Activated T-helper 9 cell treated with anti-CD3 and anti-CD28 coated beads, Interleukin-2, amount 50 U/mL, for 16 hours (primary cell): ENCODE measurements around the gene CDRT4.
A peak's percentile ranks its signal among the peaks of the same experiment; 100 is the strongest.
"Not testable (repeated sequence)": the region's sequence is repeated elsewhere in the genome, so short reads cannot be mapped to it uniquely, and the experiment has no call there.

Experiments
- DNase-seq: peaks from one replicate; pipeline ENCODE4 v3.0.0-alpha.2; 2020; ENCODE audit warnings: low read depth

CDRT4 gene

DNA sequence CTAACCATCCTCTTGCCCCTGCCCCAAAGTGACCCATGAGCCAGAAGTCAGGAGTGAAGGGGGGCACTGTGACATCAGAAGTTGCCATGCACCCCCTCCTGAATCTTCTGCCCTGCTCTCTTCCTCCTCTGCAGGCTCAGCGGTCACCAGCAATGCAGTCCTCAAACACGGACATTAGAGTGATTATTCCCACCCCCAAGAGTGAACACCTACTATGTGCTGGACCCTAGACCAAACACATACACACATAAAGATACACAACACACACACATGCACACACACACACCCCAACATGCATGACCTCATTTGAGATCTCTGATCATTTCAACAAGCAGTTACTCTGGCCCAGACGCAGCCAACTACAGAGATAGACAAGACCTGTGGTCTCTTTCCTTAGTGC, at the start of gene CDRT4:
TSS of gene CDRT4 (minus strand) at position 30 of the 400 bp plus-strand sequence. CDS start 27,383 bp downstream, outside the sequence.
- no peak for DNase-seq

DNA sequence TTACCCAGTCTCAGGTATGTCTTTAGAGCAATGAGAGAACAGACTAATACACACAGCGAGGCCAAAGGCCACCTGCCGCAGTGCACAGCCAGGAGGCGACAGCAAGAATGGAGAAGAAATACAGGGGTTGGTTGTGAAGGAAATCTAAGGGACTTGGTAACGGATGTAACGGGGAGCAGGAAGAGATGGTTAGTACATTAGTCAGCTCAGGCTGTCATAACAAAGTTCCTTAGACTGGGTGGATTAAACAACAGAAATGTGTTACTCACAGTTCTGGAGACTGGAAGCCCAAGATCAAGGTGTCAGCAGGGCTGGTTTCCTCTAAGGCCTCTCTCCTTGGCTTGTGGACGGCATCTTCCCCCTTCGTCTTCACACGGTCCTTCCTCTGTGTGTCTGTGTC, 48.7 kb upstream of the CDRT4 start:
- DNase-seq, result no peak

DNA sequence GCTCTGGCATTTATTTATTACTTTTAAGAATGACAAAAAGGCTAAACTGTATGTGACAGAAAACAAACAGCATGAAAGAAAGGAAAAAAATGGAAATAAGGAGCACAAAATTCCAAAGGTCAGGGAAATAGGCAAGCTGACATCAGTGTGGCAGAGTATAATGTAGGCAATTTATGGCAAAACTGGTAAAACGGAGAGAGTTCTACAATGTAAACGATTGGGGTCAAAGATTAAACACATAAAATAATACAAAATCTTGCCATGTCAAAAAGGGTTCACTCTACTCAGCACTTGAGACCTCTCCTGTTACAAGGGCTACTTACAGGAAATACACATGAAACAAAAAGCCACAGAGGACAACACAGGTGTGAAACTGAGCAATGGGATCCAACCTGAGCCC, 47.0 kb upstream of the CDRT4 start:
- DNase-seq, result no peak

DNA sequence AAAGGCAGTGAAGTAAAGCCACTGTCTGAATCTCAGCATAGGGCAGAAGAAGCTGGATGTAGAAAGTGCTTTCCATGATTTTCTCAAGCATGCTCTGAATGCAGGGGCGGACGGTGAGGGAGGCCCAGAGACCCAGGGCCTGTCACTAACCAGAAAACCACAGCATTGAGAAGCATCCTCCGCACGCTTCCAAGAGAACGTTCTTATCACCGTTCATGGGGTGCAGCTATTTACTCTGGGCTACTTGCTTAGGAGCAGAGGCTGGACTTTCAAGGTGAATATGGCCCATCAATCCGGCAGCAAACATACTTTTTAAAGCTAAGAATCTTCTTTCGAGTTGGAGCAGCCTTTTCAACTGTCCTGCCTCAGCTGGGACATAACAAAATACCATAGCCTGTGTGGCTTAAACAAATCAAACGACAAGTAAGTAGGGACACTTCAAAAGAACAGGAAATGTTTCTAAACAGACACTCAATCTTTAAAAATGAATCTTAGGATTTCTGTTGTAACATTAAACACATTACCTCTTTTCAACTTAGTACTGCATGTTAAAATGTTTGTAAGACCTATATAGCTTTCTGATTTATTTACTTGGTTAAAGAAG, 46.5 kb upstream of the CDRT4 start:
- no peak for DNase-seq

DNA sequence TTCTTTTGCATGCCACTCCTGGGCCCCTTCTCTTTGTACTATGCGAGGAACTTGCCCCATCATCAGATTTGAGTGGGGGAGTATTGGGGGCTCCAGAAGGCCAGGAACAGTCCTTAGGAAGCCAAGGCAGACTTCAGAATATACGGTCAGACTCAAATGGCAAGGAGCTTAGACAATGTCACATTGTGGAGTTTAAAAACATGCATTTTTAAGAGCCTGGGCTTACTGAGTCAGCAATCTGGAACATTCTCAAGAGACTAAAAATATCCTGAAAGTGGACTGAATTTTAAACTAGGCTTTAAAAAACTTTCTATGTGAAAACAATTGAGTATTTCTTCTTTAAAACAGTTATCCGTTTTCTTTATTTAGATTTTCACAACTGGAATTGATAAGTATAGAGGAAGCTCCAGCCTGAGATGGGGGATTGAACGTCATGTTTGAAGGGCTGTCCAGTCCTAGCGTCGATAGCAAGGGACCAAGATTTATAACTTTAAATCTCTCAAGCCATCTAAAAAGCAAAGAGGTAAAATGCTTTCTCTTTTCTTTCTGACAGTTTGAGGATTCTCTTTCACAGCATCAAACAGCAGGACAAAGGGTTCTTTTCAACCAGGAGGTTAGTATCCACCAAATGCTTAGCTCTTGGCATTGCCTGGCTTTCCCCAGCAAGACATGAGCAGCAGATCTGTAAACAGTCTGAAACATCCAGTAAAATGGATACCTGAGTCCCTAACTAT, 45.8 kb upstream of the CDRT4 start:
- no peak for DNase-seq

DNA sequence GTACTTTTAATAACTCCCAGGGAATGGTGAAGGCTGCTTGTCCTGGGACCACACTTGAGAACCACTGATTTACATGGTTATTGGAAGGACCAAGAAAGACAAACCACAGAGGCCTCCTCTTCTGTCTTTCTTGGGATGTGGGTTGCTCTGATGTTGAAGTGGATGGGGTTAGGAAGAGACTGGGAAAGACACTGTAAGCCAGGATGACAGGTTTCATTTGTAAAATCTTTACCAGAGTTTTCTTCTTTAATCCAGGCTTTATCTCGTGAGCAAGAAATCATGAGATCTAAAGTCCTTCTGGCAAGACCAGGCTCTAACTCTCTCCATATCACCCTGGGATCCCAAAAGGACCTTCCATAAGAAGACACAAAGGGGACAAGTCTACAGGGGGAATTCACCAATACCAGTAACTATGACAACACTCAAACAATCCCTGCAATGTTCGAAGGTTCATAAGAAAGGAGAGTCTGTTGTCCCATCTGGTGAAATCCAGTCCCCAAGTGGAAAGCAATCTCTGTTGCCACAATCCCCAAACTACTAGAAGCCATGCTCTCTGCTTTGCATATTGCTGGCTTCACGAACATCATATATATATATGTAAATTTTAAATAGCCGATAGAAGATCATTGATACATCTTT, 44.8 kb upstream of the CDRT4 start:
- no peak for DNase-seq

DNA sequence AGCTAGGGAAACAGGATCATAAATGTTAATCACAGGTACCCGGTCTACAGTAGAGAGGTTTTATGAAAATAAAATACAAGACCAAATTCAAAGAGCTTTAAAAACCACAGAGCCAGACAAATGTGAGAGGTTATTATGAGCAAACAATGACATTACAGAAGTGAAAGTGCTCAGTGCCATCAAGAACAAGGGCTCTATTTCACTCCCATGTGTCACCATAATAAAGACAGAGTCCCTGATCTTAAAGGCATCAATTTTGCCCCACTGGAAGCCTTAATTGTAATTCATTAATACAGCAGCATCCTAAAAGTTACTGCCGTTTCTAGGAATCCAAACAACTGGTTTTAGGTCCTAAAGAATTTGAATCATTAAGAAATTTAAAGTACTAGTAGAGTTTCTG, 43.7 kb upstream of the CDRT4 start:
- DNase-seq, result no peak

DNA sequence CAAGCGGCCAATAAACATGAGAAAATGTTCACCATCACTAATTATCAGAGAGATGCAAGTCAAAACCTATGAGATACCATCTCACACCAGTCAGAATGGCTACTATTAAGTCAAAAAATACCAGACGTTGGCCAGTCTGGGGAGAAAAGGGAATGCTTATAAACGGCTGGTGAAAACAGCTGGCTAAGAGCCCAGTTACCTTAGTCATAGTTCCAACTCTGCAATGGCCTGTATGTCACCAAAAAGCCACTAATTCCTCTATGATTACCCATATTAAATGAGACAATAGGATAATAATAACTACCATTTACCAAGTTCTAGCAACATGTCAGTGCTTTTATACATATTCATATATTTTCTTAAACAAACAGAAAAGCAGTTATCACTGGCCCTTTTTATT, 42.9 kb upstream of the CDRT4 start:
- no peak for DNase-seq

DNA sequence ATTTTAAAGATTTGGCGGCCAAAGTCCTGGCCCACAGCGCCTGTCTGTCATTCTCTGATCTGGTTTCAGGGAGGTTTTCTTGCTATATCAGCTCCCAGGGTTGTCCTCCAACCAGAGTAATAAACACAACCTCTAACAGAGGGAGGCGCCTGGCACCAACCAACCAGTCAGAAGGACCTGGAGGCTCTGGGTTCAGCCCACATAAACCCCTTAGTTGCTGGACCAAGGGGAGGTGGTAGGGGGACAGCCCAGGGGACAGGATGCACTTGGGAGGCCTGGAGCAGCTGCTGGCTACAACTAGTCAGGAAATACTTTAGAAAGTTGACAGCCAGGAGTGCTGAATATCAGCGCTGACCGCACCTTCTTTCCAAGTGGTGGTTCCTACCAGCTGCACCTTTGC, 41.7 kb upstream of the CDRT4 start:
- DNase-seq, result no peak

DNA sequence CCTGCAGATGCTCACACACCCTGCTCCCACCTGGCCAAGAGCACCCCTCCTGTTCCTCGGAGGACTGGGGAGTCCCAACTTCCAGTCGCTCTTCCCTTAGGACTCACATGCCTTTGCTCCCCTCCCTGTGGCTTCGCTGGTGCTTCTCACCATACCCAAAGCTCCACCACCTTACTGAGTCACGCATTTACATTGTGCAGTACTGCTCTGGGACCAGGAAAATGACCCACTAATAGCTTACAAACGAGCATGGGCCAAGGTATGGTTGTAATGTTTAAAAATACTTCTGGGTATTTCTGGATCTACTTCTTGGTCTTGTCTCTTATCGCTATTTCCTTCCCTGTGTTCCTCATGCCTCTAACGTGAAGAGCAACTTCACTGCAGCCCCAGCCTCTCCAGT, 41.0 kb upstream of the CDRT4 start:
- DNase-seq, result no peak

DNA sequence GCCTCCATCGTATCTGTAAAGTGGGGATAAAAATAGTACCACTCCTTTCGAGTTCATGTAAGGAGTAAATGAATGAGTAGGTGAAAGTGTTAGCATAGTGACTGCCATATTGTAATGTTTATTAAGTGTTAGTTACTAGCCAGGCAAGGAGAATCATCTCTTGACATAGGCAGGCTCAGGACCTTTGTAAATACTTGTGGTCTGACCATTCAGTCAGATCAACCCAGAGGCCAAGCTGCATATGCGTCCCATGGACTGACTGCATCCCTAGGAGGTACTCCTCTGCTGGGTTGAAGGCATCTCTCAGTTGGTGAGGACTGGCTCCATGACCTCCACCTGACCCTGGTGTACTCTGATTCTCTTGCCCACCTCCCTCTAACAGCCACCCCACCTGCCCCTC, 40.5 kb upstream of the CDRT4 start:
- no peak for DNase-seq

DNA sequence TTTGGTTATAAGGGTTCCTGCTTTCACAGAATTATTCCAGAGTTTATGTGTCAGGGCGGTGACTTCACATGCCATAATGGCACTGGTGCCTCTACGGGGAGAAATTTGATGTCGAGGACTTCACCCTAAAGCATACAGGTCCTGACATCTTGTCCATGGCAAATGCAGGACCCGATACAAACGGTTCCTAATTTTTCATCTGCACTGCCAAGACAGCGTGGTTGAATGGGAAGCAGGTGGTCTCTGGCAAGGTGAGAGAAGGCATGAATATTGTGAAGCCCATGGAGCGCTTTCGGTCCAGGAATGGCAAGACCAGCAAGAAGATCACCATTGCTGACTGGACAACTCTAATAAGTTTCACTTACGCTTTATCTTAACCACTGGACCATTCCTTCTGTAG, 39.6 kb upstream of the CDRT4 start:
- no peak for DNase-seq

DNA sequence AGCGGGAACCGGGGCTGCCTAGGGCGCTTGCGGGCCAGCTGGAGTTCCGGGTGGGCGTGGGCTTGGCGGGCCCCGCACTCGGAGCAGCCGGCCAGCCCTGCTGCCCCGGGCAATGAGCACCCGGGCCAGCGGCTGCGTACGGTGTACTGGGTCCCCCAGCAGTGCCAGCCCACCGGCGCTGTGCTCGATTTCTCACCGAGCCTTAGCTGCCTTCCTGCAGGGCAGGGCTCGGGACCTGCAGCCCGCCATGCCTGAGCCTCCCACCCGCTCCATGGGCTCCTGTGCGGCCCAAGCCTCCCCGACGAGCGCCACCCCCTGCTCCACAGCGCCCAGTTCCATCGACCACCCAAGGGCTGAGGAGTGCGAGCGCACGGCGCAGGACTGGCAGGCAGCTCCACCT, 38.3 kb upstream of the CDRT4 start:
- not testable (repeated sequence) for DNase-seq

DNA sequence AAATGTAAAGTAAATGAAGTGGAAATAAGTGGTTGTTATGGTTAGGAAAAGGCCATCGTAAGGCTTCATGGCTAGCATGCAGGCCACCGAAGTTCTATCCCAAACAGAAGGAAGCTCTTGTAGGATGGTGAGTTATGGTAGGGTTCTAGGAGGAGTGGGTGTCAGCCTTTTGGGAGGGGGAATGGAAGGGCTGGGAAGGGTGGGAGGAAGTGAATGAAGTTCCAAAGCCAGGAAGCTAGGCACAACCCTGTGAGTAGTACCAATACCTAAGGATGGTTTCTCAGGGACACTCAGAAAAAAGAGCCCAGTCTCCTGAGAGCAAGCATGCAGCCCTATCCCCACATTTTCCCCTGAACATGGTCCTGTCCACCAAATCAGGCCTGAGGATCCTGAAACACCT, 36.3 kb upstream of the CDRT4 start:
- no peak for DNase-seq

DNA sequence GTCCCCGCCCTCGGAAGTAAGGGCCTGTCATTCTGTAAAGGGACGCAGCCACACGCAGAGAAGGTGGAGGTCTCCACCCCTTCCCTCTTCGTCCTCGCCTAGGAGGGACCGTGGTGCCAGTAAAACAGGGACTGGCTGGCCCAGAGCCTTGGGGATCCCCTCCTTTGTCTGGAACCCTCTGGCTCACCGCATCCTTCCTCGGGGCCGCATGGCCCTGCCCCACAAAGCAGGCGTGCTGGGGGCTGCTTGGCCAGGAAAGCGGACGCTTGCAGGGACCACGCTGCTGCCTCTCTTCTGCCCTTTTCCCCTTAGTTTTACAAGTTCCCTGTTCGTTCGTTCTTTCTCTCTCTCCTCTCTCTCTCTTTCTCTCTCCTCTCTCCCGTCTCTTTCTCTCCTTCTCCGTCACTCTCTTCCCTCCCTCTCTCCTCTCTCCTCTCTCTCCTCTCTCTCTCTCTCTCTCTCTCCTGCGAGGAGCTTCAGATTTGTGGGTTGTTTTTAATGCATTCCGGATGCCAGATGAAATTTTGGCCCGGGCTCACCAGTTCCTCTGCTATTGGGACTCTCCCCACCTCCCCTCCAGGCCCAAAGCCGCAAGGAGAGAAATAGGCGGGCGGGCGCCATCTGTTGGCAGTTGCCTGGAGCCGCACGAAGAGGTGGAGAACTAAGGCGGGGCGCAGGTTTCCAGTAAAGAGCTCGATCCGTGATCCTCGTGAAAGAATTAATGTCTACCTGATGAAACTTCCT, 35.1 kb upstream of the CDRT4 start:
- peak; percentile 38 for DNase-seq

DNA sequence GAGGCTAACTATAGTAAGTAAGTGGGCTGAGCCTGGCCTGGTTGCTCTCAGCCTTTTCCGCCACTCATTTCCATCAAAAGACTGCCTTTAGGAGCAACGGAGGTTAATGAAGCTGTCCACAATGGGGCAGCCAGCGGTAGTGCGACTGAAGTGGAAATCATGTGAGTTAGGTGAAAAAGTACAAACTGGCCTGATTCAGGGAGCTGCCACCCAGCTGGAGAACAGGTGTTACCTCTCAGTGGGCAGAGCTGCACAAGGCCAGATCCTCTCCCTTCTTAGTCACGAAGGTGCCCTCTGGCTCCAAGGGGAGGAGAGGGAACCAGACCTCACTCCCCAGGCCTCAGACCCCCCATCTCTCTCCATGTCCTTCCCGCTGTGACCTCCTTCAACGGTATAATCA, 34.4 kb upstream of the CDRT4 start:
- DNase-seq, result no peak

DNA sequence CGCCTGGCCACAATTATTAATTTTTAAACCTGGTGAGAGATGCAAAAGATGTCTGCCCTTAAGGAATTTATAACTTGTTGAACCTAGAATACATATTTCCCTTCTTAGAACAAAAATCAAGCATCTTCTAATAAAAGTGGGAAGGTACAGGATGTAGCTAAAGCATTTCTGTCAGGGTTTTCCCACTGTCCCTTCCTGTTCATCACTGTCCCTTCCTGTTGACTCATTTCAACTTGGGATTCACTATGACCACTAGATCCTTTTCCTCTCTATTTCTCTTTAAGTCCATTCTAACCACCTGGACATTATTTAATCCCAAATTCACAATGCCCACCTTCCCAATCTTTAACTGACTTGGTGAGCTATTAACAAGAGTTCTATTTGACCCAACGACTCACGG, 33.9 kb upstream of the CDRT4 start:
- DNase-seq, result no peak

DNA sequence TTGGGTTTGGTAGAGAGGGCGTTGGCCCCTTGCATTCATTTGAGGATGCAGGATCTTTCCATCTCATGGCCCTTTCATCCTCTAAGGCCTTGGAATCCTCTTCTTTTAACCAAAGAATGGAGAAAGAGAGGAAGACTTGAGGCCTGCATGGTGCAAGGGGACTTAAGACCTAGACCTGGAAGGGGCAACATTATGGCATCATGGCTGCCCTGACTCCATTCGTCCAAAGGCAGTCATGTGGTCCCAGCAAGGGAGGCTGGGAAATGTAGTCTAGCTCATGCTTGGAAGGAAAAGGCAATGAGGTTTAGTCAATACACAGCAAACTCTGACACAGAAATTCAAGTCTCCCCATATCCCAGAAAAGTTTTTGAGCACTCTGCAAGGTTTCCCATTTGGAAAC, 30.7 kb upstream of the CDRT4 start:
- DNase-seq, result no peak

DNA sequence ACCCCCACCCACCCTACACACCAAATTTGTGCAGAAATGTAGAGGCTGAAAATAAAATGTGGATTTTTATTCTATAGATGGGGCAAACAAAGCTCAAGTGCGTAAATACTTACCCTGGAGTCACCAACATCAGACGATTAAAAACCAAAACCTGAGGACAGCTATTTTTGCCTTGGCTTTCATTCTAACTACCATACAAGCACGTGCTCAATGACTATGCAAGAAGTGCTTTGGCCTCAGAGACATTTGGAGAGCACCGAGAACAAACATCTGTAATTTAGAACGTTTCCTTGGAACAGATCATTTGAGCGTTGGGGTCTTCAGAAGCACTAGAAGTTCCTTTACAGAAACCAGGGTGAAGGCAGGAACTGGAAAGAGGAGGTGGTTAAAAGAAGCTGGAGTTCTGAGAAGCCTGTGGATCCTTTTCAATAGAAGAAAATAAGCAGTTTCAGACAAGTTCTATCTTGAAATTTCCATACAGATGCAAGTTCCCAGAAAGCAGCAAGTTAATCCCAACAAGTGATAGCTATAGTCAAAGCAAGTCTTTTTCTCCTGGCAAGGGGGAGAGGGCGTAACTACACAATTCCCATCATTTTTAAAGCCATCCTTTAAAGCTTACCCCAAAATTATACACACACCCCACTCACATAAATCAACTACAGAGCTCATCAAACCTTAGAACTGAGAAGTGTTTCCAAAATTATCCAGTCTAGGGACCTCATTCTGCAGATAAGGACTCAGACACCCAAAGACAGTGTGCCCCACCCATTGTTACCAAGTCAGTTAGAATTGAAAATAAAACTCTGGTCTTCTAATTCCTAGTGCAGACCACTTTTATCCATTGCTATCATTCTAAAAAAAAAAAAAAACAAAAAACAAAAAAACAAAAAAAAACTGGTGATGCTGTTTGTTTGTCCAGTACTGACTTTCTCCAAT, 29.6 kb upstream of the CDRT4 start:
- DNase-seq, result no peak

DNA sequence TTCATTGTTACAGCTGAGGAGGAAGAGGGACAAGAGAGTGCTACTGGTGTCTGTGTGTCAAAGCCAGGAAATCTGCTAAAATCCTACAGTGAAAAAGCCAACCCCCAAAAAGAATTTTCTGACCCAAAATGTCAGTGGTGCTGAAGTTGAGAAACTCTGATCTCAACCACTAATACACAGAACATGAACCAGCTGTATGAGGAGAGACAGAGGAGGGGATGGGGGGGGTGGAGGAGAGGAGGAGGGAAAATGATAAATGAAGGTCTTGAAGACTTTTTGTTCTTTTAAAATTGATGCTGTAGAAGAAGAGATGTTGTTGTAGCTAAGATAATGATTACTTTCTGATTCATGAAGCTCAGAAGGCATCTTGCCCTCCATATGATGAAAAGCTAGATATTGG, 27.4 kb upstream of the CDRT4 start:
- DNase-seq, result no peak

DNA sequence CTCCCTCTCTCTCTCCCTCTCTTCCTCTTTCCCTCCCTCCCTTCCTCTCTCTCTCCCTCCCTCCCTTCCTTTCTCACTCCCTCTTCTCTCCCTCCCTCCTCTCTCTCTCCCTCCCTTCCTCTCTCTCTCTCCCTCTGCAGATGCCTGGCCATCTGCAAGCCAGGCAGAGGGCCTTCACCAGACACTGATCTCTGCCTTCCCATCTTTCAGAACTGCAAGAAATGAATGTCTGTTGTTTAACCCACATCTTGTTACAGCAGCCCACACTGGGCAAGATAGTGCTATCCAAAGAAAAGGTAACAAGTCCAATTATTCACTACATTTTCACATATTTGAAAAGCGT, 26.2 kb upstream of the CDRT4 start:
- no peak for DNase-seq
